Putamen (tissue), 1 donor: ENCODE data around the gene PRXL2B.
"Not testable (repeated sequence)": the region's sequence is repeated elsewhere in the genome, so short reads cannot be mapped to it uniquely, and the experiment has no call there.

Experiments
- DNase-seq: peaks from one replicate; pipeline ENCODE4 v3.0.0-alpha.2; 2016; ENCODE audit warnings: low spot score

Gene PRXL2B

DNA sequence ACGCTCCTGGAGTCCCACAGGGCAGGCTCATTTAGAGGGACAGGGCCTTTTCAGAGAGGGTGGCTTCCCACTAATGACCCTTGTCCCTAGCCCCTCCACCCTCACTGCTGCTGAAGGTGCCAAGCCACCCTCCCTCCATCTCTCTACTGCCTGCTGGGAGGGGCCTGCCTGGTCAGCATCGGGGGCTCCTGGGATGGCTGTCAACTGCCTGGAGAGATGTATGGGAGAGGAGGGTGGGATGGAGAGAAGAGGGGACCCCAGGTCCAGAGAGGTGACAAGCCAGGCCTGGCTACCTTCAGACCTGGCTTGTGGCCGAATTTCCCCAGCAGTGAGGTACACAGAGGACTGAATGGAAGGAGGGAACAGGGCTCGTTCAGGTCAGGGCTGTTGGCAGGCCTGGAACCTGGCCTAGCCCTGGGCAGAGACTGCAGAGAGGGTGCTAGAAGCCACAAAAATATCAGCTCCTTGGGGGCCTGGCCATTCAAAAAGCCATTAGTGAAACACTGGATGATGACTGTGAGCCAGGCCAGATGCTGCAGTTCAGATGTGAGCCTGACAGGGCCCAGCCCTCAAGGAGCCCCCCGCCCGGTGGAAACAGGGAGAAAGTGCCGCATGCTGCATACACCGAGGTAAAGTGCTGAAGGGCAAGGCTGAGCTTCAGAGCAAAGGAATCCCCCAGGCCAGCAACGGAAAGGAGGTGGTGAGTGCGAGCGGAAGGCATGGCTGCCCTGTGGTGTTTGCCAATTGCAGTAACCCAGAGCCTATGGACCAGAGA, 26.2 kb downstream of the PRXL2B start:
- DNase-seq, result no peak

GRCh38 chr1:2614145-2614544, 27.6 kb downstream of the PRXL2B start:
- DNase-seq, result no peak

- no peak for DNase-seq
These were observed 31.4 kb downstream of the PRXL2B start for GRCh38 chr1:2617971-2618470.

DNA sequence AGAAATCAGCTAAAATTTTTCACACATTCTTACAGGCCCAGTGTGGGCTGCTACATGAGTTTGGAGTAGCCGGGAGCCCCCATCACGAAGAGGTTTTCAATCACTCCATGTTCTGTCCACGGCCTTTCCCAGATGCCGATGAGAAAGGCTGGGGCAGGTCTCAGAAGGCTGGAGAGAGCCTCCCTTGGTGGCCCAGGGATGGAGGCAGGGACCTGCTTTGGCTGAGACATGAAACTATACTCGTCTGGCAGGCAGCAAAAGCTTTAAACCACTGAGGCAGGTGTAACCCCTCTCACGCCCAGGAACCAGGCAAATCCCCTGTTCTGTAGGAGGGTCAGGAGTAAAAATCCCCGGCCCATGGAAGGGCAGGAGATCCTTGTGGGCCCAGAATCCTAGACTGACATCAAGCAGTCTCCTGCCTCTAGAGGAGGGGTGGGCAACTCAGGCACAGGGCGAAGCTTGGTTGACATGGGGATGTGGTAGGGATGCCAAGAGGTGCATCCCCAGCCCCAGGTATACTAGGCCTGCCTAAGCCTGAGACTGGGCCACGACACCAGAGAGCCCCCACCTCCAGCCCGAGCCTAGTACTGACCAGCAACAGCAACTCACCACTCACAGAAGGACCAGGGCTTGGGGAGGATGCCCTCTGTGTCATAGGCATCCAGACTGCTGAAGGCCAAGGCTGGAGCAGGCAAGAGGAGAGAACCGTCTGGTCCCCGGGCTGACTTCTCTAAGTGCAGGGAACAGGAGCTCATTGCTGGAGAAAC, 37.2 kb downstream of the PRXL2B start:
- DNase-seq, result no peak

DNA sequence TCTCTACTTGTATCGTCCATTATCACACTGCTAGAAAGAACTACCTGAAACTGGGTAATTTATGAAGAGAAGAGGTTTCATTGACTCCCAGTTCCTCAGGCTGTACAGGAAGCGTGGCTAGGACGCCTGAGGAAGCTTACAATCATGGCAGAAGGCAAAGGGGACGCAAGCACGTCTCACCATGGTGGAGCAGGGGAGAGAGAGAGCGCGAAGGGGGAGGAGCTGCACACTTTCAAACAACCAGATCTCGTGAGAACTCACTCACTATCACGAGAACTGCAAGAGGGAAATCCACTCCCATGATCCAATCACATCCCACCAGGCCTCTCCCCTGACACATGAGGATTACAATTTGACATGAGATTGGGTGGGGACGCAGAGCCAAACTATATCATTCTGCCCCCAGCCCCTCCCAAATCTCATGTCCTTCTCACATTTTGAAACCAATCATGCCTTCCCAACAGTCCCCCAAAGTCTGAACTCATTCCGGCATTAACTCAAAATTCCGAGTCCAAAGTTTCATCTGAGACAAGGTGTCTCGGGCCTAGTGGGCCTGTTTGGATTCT, 38.2 kb downstream of the PRXL2B start:
- DNase-seq, result no peak

DNA sequence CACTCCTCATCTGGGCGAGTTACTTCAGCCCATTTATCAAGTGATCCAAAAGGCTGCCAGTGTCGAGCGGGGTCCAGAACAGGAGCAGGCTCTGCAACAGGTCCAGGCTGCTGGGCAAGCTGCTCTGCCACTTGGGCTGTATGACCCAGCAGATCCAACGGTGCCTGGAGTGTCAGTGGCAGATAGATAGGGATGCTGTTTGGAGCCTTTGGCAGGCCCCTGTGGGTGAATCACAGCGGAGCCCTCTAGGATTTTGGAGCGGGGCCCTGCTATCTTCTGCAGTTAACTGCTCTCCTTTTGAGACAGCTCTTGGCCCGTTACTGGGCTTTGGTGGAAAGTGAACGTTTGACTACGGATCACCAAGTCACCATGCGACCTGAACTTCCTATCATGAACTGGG, 38.7 kb downstream of the PRXL2B start:
- no peak for DNase-seq

DNA sequence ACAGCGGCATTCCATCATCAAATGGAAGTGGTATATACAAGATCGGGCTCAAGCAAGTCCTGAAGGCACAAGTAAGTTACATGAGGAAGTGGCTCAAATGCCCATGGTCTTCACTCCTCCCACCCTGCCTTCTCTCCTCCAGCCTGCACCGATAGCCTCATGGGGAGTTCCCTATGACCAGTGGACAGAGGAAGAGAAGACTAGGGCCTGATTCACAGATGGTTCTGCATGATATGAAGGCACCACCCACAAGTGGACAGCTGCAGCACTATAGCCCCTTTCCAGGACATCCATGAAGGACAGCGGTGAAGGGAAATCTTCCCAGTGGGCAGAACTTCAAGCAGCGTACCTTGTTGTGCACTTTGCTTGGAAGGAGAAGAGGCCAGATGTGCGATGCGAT, 39.2 kb downstream of the PRXL2B start:
- not testable (repeated sequence) for DNase-seq

DNA sequence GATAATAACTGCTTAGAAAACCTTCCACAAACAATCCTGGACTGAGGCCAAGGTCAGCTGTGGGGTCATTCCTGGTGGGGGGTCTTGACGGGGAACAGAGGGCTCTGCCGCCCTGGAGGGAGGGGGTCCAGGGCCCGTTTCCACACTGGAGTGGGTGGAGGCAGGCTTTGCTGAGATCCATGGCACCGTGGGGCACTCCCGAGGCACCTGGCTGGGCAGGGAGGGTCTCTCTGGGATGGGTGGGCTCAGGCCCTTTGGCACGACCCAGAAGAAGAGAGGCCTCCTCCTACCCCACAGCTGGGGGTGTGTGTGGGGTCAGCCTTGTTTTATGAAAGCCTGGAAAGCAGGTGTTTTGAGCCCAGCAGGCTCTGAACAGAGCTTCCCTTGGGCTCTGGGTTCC, 41.2 kb downstream of the PRXL2B start:
- no peak for DNase-seq

DNA sequence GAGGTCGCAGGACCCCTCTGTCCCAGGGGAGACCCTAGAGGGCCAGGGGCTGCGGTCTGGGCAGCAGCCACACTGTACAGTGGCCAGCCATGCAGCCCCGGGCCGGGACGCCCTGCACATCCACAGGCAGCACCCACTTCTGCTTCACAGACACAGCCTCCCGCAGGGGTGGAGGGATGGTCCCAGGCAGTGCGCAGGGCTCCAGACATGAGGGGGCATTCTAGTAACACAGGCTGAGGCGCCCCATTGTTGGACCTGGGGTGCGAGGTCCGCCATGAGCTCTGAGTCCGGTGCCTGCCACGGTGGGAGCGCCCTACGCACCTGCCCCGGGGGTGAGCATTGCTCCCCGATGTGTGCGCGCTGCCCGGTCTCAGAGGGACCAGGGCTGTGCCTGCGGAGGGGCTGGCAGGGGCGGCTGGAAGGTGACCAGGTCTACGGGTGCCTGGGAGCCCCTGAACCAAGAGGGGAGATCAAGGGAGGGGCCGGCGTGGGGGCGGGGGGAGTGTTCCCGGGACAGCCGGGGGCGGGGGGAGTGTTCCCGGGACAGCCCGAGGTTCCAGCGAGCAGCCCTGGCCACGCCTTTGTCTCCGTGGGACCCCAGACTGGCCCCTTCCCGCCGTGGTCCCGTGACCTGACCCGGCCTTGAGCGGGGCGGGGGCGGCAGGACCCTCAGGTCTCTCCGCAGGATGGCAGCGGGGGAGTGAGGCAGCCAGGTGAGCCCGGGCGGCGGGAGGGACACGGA, 41.8 kb downstream of the PRXL2B start:
- DNase-seq, result no peak

- DNase-seq, result no peak
These were observed 42.5 kb downstream of the PRXL2B start for GRCh38 chr1:2628933-2629626.

DNA sequence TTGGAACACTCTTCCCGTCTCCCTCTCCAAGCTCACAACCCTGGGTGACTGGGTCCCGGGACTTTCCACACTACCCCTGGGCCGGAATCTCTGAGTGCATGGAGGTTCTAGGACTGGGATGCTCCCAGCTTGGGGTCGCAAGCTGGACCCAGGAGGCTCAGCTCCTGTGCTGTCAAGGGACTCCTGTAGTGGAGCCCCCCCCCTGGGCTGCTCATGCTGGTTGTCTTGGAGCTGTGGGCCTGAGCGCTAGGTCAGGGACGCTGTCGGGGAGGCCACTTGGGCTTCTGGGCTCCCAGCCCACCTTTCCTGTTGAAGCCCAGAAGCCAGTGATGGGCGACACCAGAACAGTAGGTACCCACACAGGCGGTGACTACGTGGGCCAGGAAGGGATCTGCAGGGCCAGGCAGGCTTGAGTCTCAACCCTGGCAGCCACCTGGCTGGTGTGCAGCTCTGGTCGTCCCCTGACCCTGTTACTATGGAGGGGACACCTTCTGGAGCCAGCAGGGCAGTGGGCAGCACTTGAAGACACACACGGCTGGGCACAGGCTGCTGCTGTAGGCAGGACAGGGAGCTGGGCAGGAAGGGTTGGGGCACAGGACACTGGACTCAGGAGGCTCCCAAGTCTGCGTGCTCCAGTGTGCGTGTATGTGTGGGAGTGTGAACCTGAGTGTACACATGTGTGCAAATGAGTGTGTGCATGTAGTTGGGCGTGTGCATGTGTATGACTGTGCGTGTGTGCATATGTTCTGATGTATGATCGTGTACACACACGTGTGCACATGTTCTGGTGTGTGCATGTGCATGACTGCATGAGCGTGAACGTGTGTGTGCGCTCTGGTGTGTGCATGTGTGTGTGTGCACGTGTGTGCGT, 43.3 kb downstream of the PRXL2B start:
- no peak for DNase-seq

DNA sequence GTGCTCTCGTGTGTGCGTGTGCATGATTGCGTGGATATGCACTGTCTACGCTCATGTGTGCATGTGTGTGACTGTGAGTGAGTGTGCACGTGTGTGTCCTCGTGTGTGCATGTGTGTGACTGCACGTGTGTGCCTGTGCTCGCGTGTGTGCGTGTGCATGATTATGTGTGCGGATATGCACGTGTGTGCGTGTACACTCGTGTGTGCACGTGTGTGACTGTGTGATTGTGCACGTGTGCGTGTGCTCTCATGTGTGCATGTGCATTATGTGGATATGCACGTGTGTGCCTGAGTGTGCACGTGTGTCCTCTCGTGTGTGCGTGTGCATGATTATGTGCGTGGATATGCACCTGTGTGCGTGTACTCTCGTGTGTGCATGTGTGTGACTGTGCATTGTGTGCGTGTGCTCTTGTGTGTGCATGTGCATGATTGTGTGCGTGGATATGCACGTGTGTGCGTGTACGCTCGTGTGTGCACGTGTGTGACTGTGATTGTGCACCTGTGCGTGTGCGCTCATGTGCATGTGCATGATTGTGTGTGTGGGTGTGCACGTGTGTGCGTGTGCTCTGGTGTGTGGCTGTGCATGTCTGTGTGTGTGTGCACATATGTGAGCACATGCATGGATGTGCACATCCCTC, 44.0 kb downstream of the PRXL2B start:
- DNase-seq, result no peak

- no peak for DNase-seq
These were observed 44.8 kb downstream of the PRXL2B start for GRCh38 chr1:2631136-2632050.

DNA sequence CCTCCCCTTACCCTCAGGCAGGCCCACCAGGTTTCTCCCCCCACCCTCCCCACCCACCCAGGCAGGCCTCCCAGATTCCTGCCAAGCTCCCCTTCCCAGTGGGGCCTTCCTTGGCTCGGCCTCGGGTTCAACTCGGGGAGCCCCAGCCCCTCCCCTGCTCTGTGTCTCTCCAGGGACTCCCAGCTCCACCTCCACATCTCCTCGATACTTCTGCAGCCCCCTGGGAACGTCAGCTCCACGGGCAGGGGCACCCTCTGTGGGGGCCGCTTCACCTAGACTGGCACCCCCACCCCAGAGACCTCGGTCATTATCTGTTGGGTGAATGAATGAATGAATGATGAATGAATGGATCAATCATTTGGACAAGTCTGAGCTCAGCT, 45.5 kb downstream of the PRXL2B start:
- no peak for DNase-seq

GRCh38 chr1:2632561-2633361, 46.2 kb downstream of the PRXL2B start, which contains the start of gene MMEL1:
Gene MMEL1 (minus strand): TSS chr1:2633016. CDS start chr1:2629484, 3,532 bp downstream.
- DNase-seq, result no peak

GRCh38 chr1:2633366-2633935, 46.9 kb downstream of the PRXL2B start:
- DNase-seq, result no peak

DNA sequence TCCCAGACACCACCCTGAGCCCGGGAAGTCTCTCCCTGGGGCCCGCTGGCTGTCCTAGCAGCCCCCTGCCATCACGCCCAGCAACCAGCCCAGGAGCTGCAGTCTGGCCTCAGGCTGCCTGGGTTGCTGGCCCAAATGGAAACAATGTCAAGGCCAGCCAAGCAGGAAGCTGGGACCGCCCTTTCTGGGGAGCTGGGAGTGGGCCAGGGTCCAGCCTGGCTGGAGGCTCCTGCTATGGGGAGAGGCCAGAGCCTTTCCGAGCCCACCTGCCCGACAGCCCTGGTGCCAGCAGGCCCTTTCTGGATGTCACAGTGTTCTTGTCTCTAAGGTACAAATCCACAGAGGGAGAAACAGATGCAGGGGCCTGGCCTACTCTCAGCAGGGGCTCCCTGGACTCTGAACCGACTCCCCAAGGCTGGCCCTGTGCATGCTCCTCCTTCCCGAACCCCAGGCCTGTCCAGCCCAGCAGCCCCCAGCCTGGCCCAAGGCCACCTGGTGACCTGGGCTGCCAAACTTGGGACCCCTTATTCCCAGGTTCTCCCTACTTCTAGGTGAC, 47.4 kb downstream of the PRXL2B start:
- DNase-seq, result no peak
